OCI-LY1 (cell line): Measurements from ENCODE around the gene DDX31.

Experiments
- H2AFZ ChIP-seq: fragments of 200-600 bp; sonication (generic), shearing (Covaris generic); 2 replicates; pipeline ENCODE4 v1.6.0; 2014; ENCODE audit warnings: antibody characterized with exemption, mild to moderate bottlenecking, low read length
- H3F3A ChIP-seq: fragments of 200-600 bp; sonication (generic), shearing (Covaris generic); 2 replicates; pipeline ENCODE4 v1.6.0; 2014; ENCODE audit warnings: mild to moderate bottlenecking, antibody characterized with exemption, low read length, moderate library complexity; ENCODE audit not compliant: insufficient read depth
- H3K27ac ChIP-seq: fragments of 200-600 bp; sonication (generic); 2 replicates; pipeline ENCODE4 v1.5.1; 2014; ENCODE audit warnings: low read length, mixed run types, mild to moderate bottlenecking, low read depth; ENCODE audit not compliant: poor library complexity, severe bottlenecking
- H3K27me3 ChIP-seq: fragments of 200-600 bp; sonication (generic); 2 replicates; pipeline ENCODE4 v1.6.0; 2014; ENCODE audit warnings: antibody characterized with exemption, mild to moderate bottlenecking, low read length, moderate library complexity; ENCODE audit not compliant: insufficient read depth
- H3K36me3 ChIP-seq: fragments of 200-600 bp; sonication (generic); 2 replicates; pipeline ENCODE4 v1.6.1; 2014; ENCODE audit warnings: mild to moderate bottlenecking, antibody characterized with exemption, low read length, moderate library complexity, mixed read lengths; ENCODE audit not compliant: insufficient read depth
- H3K4me1 ChIP-seq: fragments of 200-600 bp; sonication (generic); 2 replicates; pipeline ENCODE4 v1.5.1; 2014; ENCODE audit warnings: mild to moderate bottlenecking, low read length, moderate library complexity; ENCODE audit not compliant: insufficient read depth, severe bottlenecking
- H3K4me2 ChIP-seq: fragments of 200-600 bp; sonication (generic), shearing (Covaris generic); 2 replicates; pipeline ENCODE4 v1.6.1; 2014; ENCODE audit warnings: low read length
- H3K4me3 ChIP-seq: fragments of 200-600 bp; sonication (generic); 2 replicates; pipeline ENCODE4 v1.5.1; 2014; ENCODE audit warnings: low read length, low read depth, mild to moderate bottlenecking, mixed read lengths; ENCODE audit not compliant: poor library complexity, severe bottlenecking
- H3K79me2 ChIP-seq: fragments of 200-600 bp; shearing (Covaris generic); 2 replicates; pipeline ENCODE4 v1.6.1; 2016; ENCODE audit warnings: mixed run types, low read length, mixed read lengths; ENCODE audit not compliant: insufficient read depth
- H3K9ac ChIP-seq: fragments of 200-600 bp; sonication (generic), shearing (Covaris generic); 2 replicates; pipeline ENCODE4 v1.6.1; 2014; ENCODE audit warnings: mild to moderate bottlenecking, low read length, mixed read lengths
- H3K9me2 ChIP-seq: fragments of 200-600 bp; sonication (generic), shearing (Covaris generic); 2 replicates; pipeline ENCODE4 v1.6.1; 2014; ENCODE audit warnings: low read depth, mild to moderate bottlenecking, low read length, mixed read lengths
- H3K9me3 ChIP-seq: fragments of 200-600 bp; shearing (Covaris generic); 2 replicates; pipeline ENCODE4 v1.6.1; 2014; ENCODE audit warnings: low read length, mixed read lengths
- H4K20me1 ChIP-seq: fragments of 200-600 bp; sonication (generic), shearing (Covaris generic); 2 replicates; pipeline ENCODE4 v1.6.0; 2016; ENCODE audit warnings: mild to moderate bottlenecking, low read length; ENCODE audit not compliant: insufficient read depth
- CTCF ChIP-seq: fragments of 200-600 bp; sonication (generic), shearing (Covaris generic); IDR thresholded peaks from 2 replicates; pipeline ENCODE4 v1.5.1; 2017; ENCODE audit warnings: mild to moderate bottlenecking, antibody characterized with exemption, low read length, moderate library complexity, mixed read lengths
- EZH2 ChIP-seq: fragments of 200-600 bp; sonication (generic), shearing (Covaris generic); IDR thresholded peaks from 2 replicates; pipeline ENCODE4 v1.8.0; 2017; ENCODE audit warnings: borderline replicate concordance, mixed run types, mild to moderate bottlenecking, antibody characterized with exemption, low read length, moderate library complexity, mixed read lengths

Gene DDX31

GRCh38 chr9:132589148-132590036, 80.4 kb downstream of the DDX31 start:
- Histone ChIP-seq H3K27me3 (no peaks in the 10 kb centered on the region), H3K9ac (no peak overlapping the region), H3K36me3 (peaks cover 11% of the 10 kb centered on the region; the same call in 1 of the 2 replicates), H3K79me2 (no peaks in the 10 kb centered on the region), H3K4me2 (no peak overlapping the region), H3F3A (no peaks in the 10 kb centered on the region), H2AFZ (no peak overlapping the region), H4K20me1 (no peaks in the 10 kb centered on the region), H3K4me3 (no peak overlapping the region), H3K9me2 (no peaks in the 10 kb centered on the region), H3K4me1 (no peaks in the 10 kb centered on the region), H3K27ac (no peak overlapping the region), H3K9me3 (no peaks in the 10 kb centered on the region)
- no peak for TF ChIP-seq EZH2
- TF ChIP-seq CTCF: no peak

- Histone ChIP-seq H3K36me3 (peaks cover 6% of the 10 kb centered on the region; the same call in 1 of the 2 replicates), H2AFZ (no peak overlapping the region), H3K27ac (no peak overlapping the region), H3K9me2 (no peaks in the 10 kb centered on the region), H3K9me3 (no peaks in the 10 kb centered on the region), H3K4me1 (no peaks in the 10 kb centered on the region), H3F3A (no peaks in the 10 kb centered on the region), H3K4me3 (no peak overlapping the region), H3K9ac (no peak overlapping the region), H3K79me2 (no peaks in the 10 kb centered on the region), H4K20me1 (no peaks in the 10 kb centered on the region), H3K27me3 (no peaks in the 10 kb centered on the region), H3K4me2 (no peak overlapping the region)
- no peak for TF ChIP-seq CTCF
- TF ChIP-seq EZH2: no peak
Measured at GRCh38 chr9:132588501-132589147, 81.2 kb downstream of the DDX31 start.

- H3K9me3 ChIP-seq: no peaks in the 10 kb centered on the region
- H3K4me1 ChIP-seq: no peaks in the 10 kb centered on the region
- no peak overlapping the region for H2AFZ ChIP-seq
- H3K4me3 ChIP-seq: no peak overlapping the region
- H3K79me2 ChIP-seq: no peaks in the 10 kb centered on the region
- no peak for TF ChIP-seq EZH2
- TF ChIP-seq CTCF: no peak
- no peaks in the 10 kb centered on the region for H3K9me2 ChIP-seq
- no peak overlapping the region for H3K27ac ChIP-seq
- H3K27me3 ChIP-seq: no peaks in the 10 kb centered on the region
- no peaks in the 10 kb centered on the region for H3F3A ChIP-seq
- no peak overlapping the region for H3K4me2 ChIP-seq
- no peak overlapping the region for H3K9ac ChIP-seq
- H4K20me1 ChIP-seq: no peaks in the 10 kb centered on the region
- H3K36me3 ChIP-seq: 0 out of 2 replicates have a peak, but pooled peaks cover 1% of the 10 kb centered on the region
Measured at GRCh38 chr9:132588098-132588497, 81.7 kb downstream of the DDX31 start.
